Ishikawa (cell line): ENCODE data around the gene S100A12.

ENCODE experiments used
- CEBPB ChIP-seq: IDR thresholded peaks from 2 replicates; pipeline ENCODE4 v1.6.1; 2012
- CREB1 ChIP-seq: IDR thresholded peaks from 2 replicates; pipeline ENCODE4 v1.6.1; 2012; ENCODE audit warnings: low read depth
- EGR1 ChIP-seq: IDR thresholded peaks from 2 replicates; pipeline ENCODE4 v1.6.1; 2012
- EP300 ChIP-seq: IDR thresholded peaks from 2 replicates; pipeline ENCODE4 v1.6.1; 2012; ENCODE audit warnings: borderline replicate concordance
- FOXM1 ChIP-seq: IDR thresholded peaks from 2 replicates; pipeline ENCODE4 v1.6.1; 2012; ENCODE audit warnings: low read depth, borderline replicate concordance
- NFIC ChIP-seq: IDR thresholded peaks from 2 replicates; pipeline ENCODE4 v1.6.1; 2012
- RAD21 ChIP-seq: IDR thresholded peaks from 2 replicates; pipeline ENCODE4 v1.6.1; 2012; ENCODE audit warnings: low read depth
- TAF1 ChIP-seq: IDR thresholded peaks from 2 replicates; pipeline ENCODE4 v1.6.1; 2012; ENCODE audit warnings: low read depth, mild to moderate bottlenecking
- TCF12 ChIP-seq: IDR thresholded peaks from 2 replicates; pipeline ENCODE4 v1.6.1; 2012; ENCODE audit warnings: low read depth
- YY1 ChIP-seq: IDR thresholded peaks from 2 replicates; pipeline ENCODE4 v1.6.1; 2012; ENCODE audit warnings: low read depth
- ZBTB7A ChIP-seq: IDR thresholded peaks from 2 replicates; pipeline ENCODE4 v1.6.1; 2012; ENCODE audit warnings: low read depth
- TF ChIP-seq, protein P1 (sequence below): IDR thresholded peaks from 2 replicates; pipeline ENCODE4 v1.6.1; 2012
- TF ChIP-seq, protein P2 (sequence below): IDR thresholded peaks from 2 replicates; pipeline ENCODE4 v1.6.1; 2012; ENCODE audit warnings: low read depth, mild to moderate bottlenecking
- TF ChIP-seq, protein P3 (sequence below): IDR thresholded peaks from 2 replicates; pipeline ENCODE4 v1.6.1; 2012

- TF ChIP-seq, protein P1, sequence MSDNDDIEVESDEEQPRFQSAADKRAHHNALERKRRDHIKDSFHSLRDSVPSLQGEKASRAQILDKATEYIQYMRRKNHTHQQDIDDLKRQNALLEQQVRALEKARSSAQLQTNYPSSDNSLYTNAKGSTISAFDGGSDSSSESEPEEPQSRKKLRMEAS = no peak
- TF ChIP-seq, protein P2, sequence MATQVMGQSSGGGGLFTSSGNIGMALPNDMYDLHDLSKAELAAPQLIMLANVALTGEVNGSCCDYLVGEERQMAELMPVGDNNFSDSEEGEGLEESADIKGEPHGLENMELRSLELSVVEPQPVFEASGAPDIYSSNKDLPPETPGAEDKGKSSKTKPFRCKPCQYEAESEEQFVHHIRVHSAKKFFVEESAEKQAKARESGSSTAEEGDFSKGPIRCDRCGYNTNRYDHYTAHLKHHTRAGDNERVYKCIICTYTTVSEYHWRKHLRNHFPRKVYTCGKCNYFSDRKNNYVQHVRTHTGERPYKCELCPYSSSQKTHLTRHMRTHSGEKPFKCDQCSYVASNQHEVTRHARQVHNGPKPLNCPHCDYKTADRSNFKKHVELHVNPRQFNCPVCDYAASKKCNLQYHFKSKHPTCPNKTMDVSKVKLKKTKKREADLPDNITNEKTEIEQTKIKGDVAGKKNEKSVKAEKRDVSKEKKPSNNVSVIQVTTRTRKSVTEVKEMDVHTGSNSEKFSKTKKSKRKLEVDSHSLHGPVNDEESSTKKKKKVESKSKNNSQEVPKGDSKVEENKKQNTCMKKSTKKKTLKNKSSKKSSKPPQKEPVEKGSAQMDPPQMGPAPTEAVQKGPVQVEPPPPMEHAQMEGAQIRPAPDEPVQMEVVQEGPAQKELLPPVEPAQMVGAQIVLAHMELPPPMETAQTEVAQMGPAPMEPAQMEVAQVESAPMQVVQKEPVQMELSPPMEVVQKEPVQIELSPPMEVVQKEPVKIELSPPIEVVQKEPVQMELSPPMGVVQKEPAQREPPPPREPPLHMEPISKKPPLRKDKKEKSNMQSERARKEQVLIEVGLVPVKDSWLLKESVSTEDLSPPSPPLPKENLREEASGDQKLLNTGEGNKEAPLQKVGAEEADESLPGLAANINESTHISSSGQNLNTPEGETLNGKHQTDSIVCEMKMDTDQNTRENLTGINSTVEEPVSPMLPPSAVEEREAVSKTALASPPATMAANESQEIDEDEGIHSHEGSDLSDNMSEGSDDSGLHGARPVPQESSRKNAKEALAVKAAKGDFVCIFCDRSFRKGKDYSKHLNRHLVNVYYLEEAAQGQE = no peak
- TF ChIP-seq YY1 (no peak), NFIC (no peak), RAD21 (no peak), FOXM1 (no peak), EGR1 (no peak), EP300 (no peak), TAF1 (no peak), CEBPB (no peak), ZBTB7A (no peak), TCF12 (no peak), CREB1 (no peak)
- TF ChIP-seq, protein P3, sequence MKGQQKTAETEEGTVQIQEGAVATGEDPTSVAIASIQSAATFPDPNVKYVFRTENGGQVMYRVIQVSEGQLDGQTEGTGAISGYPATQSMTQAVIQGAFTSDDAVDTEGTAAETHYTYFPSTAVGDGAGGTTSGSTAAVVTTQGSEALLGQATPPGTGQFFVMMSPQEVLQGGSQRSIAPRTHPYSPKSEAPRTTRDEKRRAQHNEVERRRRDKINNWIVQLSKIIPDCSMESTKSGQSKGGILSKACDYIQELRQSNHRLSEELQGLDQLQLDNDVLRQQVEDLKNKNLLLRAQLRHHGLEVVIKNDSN = no peak
Measured at GRCh38 chr1:153390938-153391710, 15.7 kb upstream of the S100A12 start, which contains the start of gene S100A8.
